ENCODE data around the gene CCDC141. TPM values are rescaled to one million over a fixed set of nuclear protein-coding genes. Genes with fewer than 3 reads are reported as not detected.

CCDC141 gene
- polyA plus RNA-seq, 2 of the 4 experiments (the other 2 are of a cell fraction): not detected

DNA sequence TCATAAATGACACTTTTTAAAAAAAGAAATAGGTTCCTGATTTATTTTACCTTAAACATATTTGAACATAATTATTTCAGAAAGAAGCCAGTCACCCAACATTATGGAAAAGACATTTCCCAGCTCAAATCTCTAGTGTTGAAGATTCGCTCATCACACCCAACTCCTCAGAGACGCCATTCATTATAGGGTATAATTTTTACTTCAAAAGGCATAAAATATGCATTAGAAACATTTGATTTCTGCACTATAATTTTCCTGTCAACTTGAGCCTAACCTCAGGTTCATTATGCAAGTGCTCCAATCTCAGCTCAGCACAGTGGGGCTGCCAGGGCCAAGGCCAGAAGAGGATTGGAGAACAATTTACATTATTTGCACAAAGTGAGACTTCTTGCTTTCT is 183.9 kb downstream of the CCDC141 start:
- no peak for TF ChIP-seq TP53 (CRISPR knock-in tag; IDR thresholded peaks at IDR 0.05)
- TF ChIP-seq ZSCAN20 (CRISPR knock-in tag; IDR thresholded peaks at IDR 0.05): no peak
- no peak for TF ChIP-seq KDM1A (IDR thresholded peaks at IDR 0.05; ENCODE audit: low read depth)
- TF ChIP-seq MAFK (IDR thresholded peaks at IDR 0.05; ENCODE audit: partially characterized antibody): no peak
- no peak for TF ChIP-seq NPAS2 (CRISPR knock-in tag; IDR thresholded peaks at IDR 0.05; ENCODE audit: borderline replicate concordance)
- DNase-seq (ENCODE audit: low read depth in 1 of 2, low spot score in 1 of 2): no peak
- 71% methylated on average over 2 of the region's 2 CpGs for WGBS (ENCODE audit: missing lambda C conversion rate)
- POLR2A ChIA-PET: no interaction called here
- Histone ChIP-seq H3K4me3 (no peak overlapping the region), H3K4me2 (no peak overlapping the region), H3K4me1 (no peaks in the 10 kb centered on the region), H3K27ac (no peak overlapping the region), H3K9me3 (no peaks in the 10 kb centered on the region)
- FAIRE-seq: no peak
- CTCF ChIA-PET: interaction anchor here (1.3 kb wide), 1 partner anchor 25 kb away, joined by 3 read pairs; no protein-coding TSS in a partner anchor
- no peak for ATAC-seq

DNA sequence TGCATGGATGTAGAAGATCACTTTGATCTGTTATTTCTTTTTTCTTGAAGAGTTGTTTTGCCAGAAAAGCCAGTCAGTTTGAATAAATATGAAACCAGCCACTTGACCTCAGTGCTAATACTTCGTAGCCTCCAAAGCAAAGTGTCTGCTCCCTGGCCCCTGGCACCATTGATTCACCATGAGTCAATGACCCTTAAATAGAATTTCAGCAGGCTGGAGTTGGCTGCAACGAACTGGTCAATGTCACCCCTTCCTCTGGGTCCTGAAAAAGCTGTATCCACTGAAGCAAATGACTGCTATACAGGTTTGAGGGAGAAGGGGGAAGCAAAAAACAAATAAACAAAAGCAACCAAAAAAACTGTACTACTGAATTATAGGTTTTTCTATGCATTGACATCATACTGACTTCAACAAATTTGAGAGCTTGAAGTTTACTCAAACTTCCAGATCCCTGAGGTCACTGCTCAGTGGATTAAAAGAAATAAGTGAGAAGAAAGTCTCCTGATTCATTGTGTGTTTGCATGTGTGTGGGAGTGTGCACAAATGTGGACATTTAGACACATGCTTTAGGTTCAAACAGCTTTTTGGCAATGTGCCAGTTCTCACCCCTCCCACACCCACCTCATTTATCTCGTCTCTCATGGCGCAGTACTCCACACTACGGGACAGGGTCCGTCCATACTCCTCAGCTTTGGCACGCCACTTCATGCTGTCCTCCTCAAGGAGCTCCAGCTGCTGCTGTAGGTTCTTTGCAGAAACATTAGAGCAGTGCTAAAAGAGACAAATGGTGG is 184.6 kb downstream of the CCDC141 start:
- H3K4me3 ChIP-seq: no peak overlapping the region
- ChIA-PET POLR2A (no interaction called here), CTCF (interaction anchor here (1.0 to 1.3 kb wide), 2 partner anchors 26 to 264 kb away, joined by 3 read pairs; no protein-coding TSS in a partner anchor)
- TF ChIP-seq MAZ (IDR thresholded peaks at IDR 0.05; ENCODE audit: borderline replicate concordance, low read depth, low read length): no peak
- TF ChIP-seq JUNB (IDR thresholded peaks at IDR 0.05): no peak
- no peak for TF ChIP-seq EHF (CRISPR knock-in tag; IDR thresholded peaks at IDR 0.05)
- no peak for TF ChIP-seq GATA3 (IDR thresholded peaks at IDR 0.05; ENCODE audit: borderline replicate concordance)
- TF ChIP-seq HOXB13 (CRISPR knock-in tag; IDR thresholded peaks at IDR 0.05; ENCODE audit: low read depth): no peak
- TF ChIP-seq HOXA7 (CRISPR knock-in tag; IDR thresholded peaks at IDR 0.05): no peak
- no peak for TF ChIP-seq ESRRA (IDR thresholded peaks at IDR 0.05; ENCODE audit: borderline replicate concordance, low read length)
- TF ChIP-seq EP300 (IDR thresholded peaks at IDR 0.05): no peak
- ATAC-seq (no peak), FAIRE-seq (no peak), DNase-seq (ENCODE audit: low read depth in 1 of 2, low spot score in 1 of 2) (no peak)
- H3K9me3 ChIP-seq: no peaks in the 10 kb centered on the region
- WGBS (ENCODE audit: missing lambda C conversion rate): 43% methylated on average over 7 of the region's 7 CpGs
- H3K4me2 ChIP-seq: no peak overlapping the region
- no peaks in the 10 kb centered on the region for H3K4me1 ChIP-seq
- no peak overlapping the region for H3K27ac ChIP-seq

- FAIRE-seq (no peak), DNase-seq (ENCODE audit: low read depth in 1 of 2, low spot score in 1 of 2) (no peak), ATAC-seq (no peak)
- ChIA-PET CTCF (no interaction called here), POLR2A (no interaction called here)
- H3K4me3 ChIP-seq: no peak overlapping the region
- no peak overlapping the region for H3K27ac ChIP-seq
- no peaks in the 10 kb centered on the region for H3K4me1 ChIP-seq
- H3K9me3 ChIP-seq: no peaks in the 10 kb centered on the region
- 56% methylated on average over 17 of the region's 17 CpGs for WGBS (ENCODE audit: missing lambda C conversion rate)
- H3K4me2 ChIP-seq: no peak overlapping the region
- TF ChIP-seq CEBPB (IDR thresholded peaks at IDR 0.05) (no peak), CBX8 (IDR thresholded peaks at IDR 0.05) (no peak), MAZ (IDR thresholded peaks at IDR 0.05; ENCODE audit: borderline replicate concordance, low read depth, low read length) (no peak)
Observed at GRCh38 chr2:178863856-178864620, 185.9 kb downstream of the CCDC141 start.

DNA sequence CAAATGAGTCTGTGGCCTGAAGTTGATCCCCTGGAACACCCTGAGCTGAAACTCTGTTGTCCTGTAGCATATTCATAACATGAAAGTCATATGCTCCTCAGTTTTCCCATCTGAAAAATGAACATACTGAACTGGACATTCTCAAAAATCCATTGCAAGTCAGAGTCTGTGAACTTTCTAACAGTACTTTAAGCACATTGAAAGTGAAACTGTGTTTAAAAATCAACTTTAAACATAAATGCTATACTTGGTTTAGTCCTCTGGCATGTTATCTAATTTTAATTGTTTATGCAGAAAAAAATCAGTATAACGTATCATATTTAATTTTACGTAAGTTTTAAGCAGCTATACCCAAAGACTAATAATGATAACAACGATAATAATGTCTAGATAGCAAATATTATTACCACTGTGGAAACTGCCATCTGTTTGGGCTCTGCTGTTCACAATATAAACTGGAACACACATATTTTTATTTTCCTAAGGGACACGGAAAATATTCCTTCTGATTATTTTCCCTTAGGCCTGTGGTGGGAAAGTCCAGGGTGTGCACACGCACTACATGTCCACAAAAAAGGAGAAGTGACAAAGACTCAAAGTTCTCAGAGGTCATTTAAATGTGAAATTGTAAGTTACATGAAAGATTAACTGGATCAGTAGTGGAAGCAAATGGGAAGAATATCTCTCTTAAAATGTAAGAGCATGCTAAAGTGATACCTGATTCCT is 186.6 kb downstream of the CCDC141 start:
- Histone ChIP-seq H3K4me3 (no peak overlapping the region), H3K4me1 (no peaks in the 10 kb centered on the region), H3K4me2 (no peak overlapping the region), H3K27ac (no peak overlapping the region), H3K9me3 (no peaks in the 10 kb centered on the region)
- FAIRE-seq: no peak
- CTCF ChIA-PET: no interaction called here
- ATAC-seq: no peak
- POLR2A ChIA-PET: no interaction called here
- no peak for DNase-seq (ENCODE audit: low read depth in 1 of 2, low spot score in 1 of 2)
- WGBS (ENCODE audit: missing lambda C conversion rate): 74% methylated on average over 5 of the region's 5 CpGs
- TF ChIP-seq, protein P1, sequence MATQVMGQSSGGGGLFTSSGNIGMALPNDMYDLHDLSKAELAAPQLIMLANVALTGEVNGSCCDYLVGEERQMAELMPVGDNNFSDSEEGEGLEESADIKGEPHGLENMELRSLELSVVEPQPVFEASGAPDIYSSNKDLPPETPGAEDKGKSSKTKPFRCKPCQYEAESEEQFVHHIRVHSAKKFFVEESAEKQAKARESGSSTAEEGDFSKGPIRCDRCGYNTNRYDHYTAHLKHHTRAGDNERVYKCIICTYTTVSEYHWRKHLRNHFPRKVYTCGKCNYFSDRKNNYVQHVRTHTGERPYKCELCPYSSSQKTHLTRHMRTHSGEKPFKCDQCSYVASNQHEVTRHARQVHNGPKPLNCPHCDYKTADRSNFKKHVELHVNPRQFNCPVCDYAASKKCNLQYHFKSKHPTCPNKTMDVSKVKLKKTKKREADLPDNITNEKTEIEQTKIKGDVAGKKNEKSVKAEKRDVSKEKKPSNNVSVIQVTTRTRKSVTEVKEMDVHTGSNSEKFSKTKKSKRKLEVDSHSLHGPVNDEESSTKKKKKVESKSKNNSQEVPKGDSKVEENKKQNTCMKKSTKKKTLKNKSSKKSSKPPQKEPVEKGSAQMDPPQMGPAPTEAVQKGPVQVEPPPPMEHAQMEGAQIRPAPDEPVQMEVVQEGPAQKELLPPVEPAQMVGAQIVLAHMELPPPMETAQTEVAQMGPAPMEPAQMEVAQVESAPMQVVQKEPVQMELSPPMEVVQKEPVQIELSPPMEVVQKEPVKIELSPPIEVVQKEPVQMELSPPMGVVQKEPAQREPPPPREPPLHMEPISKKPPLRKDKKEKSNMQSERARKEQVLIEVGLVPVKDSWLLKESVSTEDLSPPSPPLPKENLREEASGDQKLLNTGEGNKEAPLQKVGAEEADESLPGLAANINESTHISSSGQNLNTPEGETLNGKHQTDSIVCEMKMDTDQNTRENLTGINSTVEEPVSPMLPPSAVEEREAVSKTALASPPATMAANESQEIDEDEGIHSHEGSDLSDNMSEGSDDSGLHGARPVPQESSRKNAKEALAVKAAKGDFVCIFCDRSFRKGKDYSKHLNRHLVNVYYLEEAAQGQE (IDR thresholded peaks at IDR 0.05): no peak
- TF ChIP-seq, protein P2, sequence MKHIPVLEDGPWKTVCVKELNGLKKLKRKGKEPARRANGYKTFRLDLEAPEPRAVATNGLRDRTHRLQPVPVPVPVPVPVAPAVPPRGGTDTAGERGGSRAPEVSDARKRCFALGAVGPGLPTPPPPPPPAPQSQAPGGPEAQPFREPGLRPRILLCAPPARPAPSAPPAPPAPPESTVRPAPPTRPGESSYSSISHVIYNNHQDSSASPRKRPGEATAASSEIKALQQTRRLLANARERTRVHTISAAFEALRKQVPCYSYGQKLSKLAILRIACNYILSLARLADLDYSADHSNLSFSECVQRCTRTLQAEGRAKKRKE (CRISPR knock-in tag; IDR thresholded peaks at IDR 0.05; ENCODE audit: low read depth): no peak
- TF ChIP-seq HOXB13 (CRISPR knock-in tag; IDR thresholded peaks at IDR 0.05; ENCODE audit: low read depth) (no peak), ZSCAN20 (CRISPR knock-in tag; IDR thresholded peaks at IDR 0.05) (no peak)

Measured in A549 (cell line).